ENCODE measurements around the gene CLIP2.

The CLIP2 gene

GRCh38 chr7:74269757-74270277, 19.4 kb upstream of the CLIP2 start:
- peak in 1 of 2 donors; percentile 29 for DNase-seq (ENCODE audit: low read depth in 2 of 2, low spot score in 1 of 2)

- no peak for DNase-seq (ENCODE audit: low read depth in 2 of 2, low spot score in 1 of 2)
These were observed 17.5 kb upstream of the CLIP2 start for GRCh38 chr7:74271742-74272141.

GRCh38 chr7:74272305-74273038, 16.7 kb upstream of the CLIP2 start:
- no peak for DNase-seq (ENCODE audit: low read depth in 2 of 2, low spot score in 1 of 2)

DNA sequence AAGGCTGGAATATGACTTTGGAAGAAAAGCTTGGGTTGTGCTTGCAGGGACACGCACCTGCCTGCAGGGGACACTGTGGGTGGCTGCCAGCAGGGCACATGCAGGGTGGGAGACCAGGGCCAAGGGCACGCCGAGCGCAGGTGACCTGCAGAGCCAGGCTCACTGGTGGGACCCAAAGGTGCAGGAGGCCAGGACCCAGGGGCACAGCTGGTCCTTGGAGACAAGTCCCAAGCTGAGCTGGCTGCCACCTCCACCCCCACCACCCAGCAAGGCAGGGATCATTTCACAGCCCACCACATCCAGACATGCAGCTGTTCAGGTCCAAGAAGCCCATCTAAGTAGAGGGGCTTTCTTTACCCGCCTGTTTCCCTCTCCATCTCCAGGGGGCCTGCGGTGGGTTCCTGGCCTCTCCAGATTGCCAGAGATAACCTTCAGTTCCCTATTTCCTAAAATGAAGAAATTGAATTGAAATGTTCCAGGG, 13.8 kb upstream of the CLIP2 start:
- DNase-seq (ENCODE audit: low read depth in 2 of 2, low spot score in 1 of 2) = no peak

- no peak for DNase-seq (ENCODE audit: low read depth in 2 of 2, low spot score in 1 of 2)
These were observed 11.6 kb upstream of the CLIP2 start for GRCh38 chr7:74277636-74278035.

DNA sequence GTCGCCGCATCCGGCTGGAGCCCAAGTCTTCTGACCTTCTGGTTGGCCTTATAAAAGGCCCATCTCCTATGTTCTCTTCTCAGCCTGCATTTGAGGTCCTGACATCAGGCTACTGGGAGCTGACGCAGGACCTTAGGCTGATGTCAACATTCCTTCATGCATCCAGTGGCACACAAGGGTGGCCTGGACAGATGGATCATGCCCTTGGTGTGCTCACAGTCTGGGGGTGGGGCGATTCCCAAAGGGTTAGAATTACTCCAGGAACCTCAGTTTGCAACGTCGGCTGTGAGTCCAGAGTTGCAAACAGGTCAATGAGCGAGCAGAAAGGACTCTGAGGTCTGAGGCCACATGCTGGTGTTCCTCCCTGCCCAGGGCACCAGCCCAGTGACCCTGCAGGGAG, 8.2 kb upstream of the CLIP2 start:
- no peak for DNase-seq (ENCODE audit: low read depth in 2 of 2, low spot score in 1 of 2)

- DNase-seq (ENCODE audit: low read depth in 2 of 2, low spot score in 1 of 2) = no peak
These were observed 6.3 kb upstream of the CLIP2 start for GRCh38 chr7:74282748-74283459.

DNA sequence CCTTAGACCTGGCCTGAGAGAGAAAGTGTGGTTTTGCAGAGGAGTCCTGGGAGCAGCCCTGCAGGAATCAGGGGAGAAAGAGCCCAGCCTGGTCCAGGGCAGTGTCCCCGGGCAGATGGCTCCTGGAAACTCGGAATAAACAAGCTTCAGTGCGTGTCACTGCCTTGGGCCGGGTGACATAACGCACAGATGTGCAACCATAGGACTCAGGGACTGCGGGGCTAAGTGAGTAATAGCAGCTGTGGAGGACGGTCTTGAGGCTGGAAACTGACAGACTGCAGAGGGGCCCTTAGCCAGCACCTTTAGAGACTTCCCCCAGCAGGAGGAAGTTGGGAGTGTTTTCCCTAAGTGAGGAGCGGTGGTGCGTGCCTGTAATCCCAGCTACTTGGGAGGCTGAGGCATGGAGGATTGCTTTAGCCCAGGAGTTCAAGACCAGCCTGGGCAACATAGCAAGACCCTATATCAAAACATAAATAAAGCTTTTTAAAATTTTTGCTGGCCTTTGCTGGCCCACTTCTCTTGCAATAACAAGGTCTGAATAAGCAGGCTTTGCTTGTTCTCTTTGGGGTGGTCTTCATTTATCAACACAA, 5.3 kb upstream of the CLIP2 start:
- no peak for DNase-seq (ENCODE audit: low read depth in 2 of 2, low spot score in 1 of 2)

- DNase-seq (ENCODE audit: low read depth in 2 of 2, low spot score in 1 of 2) = no peak
These were observed 4.4 kb upstream of the CLIP2 start for GRCh38 chr7:74284781-74285259.

- no peak for DNase-seq (ENCODE audit: low read depth in 2 of 2, low spot score in 1 of 2)
These were observed 3.1 kb upstream of the CLIP2 start for GRCh38 chr7:74286131-74286530.

DNA sequence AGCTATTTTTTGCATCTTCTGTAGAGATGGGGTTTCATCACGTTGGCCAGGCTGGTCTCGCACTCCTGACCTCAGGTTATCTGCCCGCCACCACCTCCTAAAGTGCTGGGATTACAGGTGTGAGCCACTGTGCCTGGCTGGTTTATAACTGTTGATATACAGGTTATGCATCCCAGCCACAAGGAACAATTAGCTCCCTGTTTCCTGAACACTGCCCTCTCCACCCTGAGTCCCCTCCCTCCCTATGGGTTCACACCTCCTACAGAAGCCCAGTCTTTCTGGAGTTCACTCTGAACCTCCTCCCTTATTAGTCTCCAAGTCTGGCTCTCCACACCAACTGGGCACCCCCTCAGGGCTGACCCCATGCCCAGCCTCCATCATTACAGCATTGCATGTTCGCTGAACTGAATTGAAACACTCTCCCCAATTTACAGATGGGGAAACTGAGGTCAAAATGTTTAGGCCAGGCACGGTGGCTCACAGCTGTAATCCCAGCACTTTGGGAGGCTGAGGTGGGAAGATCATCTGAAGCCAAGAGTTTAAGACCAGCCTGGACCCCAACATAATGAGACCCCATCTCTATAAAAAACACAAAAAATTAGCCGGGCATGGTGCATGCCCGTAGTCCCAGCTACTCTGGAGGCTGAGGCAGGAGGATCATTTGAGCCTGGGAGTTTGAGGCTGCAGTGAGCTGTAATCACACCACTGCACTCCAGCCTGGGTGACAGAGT, 1.7 kb upstream of the CLIP2 start:
- no peak for DNase-seq (ENCODE audit: low read depth in 2 of 2, low spot score in 1 of 2)

DNA sequence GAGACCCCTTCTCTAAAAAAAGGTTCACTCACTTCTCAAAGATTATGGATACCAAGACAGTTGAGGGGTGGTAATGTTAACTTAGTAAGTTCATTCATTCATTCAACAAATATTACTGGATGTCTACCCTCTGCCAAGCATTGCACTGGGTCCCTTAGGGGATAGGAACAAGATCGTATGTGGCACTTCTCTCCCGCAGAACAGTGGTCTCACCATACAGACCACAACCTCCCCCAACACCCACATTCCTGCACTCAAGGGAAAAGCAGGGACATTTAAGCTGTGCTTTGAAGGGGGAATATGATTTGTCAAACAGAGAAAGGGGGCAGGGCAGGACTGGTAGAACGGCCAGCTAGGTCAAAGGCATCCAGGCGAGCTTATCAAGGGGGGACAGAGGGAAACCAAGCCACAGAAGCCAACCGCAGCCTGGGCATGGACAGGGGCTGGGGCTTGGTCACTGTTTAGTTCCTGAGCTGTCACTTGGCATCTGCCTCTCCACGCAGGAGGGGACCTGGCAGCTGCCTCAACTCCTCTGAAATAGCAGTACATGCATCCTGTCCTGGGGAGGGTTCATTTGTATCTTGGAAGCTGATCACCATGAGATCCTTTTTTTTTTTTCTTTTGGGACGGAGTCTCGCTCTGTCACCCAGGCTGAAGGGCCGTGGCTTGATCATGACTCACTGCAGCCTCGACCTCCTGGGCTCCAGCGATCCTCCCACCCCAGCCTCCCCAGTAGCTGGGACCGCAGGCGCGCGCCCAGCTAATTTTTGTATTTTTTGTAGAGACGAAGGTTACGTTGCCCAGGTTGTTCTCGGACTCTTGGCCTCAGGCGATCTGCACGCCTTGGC, 949 bp upstream of the CLIP2 start:
- no peak for DNase-seq (ENCODE audit: low read depth in 2 of 2, low spot score in 1 of 2)

DNA sequence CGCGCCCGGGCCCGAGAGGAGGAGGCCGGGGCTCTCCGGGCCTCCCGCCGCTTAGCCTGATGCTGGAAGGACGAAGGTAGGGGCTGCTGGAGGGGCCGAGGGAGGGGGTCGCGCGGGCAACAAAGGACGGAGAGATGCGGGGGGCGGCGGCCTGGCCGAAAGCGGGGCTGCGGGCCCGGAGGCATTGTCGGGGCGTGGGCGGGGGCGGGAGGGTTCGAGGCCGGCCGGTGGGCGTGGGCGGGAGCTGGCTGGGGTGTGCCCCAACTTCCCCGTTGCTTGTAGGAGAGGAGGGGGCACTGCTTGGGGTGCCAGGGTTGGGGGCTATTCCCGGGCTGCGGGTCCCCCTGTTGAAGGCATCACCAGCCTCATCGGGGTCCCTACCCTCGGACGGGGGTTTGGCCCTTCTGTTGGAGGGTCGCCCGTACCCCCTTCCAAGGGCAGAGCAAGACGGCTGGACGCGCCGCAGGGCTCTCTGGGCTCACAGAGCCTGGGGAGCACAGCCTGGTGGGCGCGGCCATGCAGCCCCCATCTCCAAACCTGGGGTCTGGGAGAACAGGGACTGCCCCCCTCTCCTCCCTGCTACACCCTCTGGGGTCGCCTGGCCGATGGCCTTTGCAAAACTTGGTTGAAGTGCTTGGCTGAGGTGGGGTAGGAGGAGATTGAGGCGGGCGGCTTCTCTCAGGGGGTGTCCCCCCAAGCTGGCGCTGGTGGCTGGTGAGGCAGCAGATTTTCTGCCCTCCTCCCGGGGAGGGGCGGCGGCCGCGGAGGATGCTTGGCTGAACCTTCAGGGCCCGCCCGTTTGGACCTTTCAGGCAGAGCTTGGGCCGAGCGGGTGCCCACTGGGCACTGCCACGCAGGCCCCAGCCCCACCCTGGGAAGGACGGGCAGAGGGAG, 699 bp downstream of the CLIP2 start:
- DNase-seq (ENCODE audit: low read depth in 2 of 2, low spot score in 1 of 2) = no peak

DNA sequence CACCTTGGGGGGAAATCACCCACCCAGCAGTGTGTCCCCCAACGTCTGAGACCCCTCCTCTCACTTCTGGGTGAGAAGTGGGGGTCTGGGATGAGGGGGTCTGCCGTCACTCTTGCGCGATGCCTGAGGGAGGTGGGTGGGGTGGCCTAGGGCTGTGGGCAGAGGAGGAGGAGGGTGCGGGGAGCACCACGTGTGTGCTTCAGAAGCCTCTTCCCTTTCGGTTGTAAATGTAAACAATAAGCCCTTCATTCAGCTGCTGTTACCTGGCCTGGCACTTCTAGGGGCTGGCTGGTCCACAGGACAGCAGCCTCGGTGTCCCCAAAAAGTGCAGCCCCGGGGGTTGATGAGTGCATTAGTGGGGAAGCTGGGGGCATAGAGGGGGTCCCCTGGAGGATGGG, 1.3 kb downstream of the CLIP2 start:
- no peak for DNase-seq (ENCODE audit: low read depth in 2 of 2, low spot score in 1 of 2)

- DNase-seq (ENCODE audit: low read depth in 2 of 2, low spot score in 1 of 2) = no peak
These were observed 1.8 kb downstream of the CLIP2 start for GRCh38 chr7:74290981-74291441.

GRCh38 chr7:74291535-74291934, 2.3 kb downstream of the CLIP2 start:
- DNase-seq (ENCODE audit: low read depth in 2 of 2, low spot score in 1 of 2) = no peak

- no peak for DNase-seq (ENCODE audit: low read depth in 2 of 2, low spot score in 1 of 2)
These were observed 3.8 kb downstream of the CLIP2 start for GRCh38 chr7:74292757-74293576.

DNA sequence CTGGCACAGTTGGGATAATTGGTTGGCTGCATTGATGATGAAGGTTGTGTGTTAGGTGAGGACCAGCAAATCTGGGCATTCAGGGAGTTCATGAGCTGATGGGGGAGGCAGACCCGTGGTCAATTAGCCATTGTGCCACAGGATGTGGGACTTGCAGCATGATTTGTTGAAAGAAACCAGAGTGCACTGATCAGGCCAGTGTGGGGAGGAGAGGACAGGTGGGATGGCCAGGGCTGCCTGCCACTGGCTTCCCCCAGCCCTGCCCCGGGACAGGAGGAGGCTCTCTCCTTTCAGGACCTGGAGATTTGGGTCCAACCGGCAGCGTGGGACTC, 4.3 kb downstream of the CLIP2 start:
- no peak for DNase-seq (ENCODE audit: low read depth in 2 of 2, low spot score in 1 of 2)

All from stimulated activated CD8-positive, alpha-beta memory T cell treated with anti-CD3 and anti-CD28 coated beads, Interleukin-4, amount 100 ng/mL, for 4 hours (primary cell).